OCI-LY1 (cell line): Measurements from ENCODE around the gene CDC45.

Experiments used
- EZH2 ChIP-seq: fragments of 200-600 bp; sonication (generic), shearing (Covaris generic); IDR thresholded peaks from 2 replicates; pipeline ENCODE4 v1.8.0; 2017; ENCODE audit warnings: borderline replicate concordance, mixed run types, mild to moderate bottlenecking, antibody characterized with exemption, low read length, moderate library complexity, mixed read lengths
- TF ChIP-seq, protein P1 (sequence below): fragments of 200-600 bp; sonication (generic), shearing (Covaris generic); IDR thresholded peaks from 2 replicates; pipeline ENCODE4 v1.5.1; 2017; ENCODE audit warnings: mild to moderate bottlenecking, antibody characterized with exemption, low read length, moderate library complexity, mixed read lengths

DNA sequence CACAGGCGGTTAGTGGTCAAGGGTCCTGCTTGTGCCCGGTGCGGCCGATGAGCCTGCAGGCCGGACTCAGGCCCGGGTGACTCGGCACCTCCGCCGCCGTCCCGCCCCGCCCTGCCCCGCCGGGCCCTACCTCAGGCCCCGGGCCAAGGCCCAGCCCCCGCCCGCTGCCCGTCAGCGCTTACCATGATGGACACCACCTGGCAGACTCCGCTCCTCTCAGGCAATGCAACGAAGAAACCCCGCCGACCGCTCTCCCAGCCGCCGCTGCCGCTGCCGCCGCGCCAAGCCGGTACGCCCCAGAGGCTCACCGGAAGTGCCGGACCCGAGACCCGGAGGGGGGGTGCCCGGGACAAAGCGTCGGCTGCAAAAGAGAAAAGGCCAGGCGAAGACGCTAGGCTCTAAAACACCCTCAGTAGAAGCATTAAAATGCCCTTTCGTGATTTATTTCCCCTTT, 792 bp upstream of the CDC45 start, which contains the start of gene UFD1:
- TF ChIP-seq EZH2 = no peak
- TF ChIP-seq, protein P1, sequence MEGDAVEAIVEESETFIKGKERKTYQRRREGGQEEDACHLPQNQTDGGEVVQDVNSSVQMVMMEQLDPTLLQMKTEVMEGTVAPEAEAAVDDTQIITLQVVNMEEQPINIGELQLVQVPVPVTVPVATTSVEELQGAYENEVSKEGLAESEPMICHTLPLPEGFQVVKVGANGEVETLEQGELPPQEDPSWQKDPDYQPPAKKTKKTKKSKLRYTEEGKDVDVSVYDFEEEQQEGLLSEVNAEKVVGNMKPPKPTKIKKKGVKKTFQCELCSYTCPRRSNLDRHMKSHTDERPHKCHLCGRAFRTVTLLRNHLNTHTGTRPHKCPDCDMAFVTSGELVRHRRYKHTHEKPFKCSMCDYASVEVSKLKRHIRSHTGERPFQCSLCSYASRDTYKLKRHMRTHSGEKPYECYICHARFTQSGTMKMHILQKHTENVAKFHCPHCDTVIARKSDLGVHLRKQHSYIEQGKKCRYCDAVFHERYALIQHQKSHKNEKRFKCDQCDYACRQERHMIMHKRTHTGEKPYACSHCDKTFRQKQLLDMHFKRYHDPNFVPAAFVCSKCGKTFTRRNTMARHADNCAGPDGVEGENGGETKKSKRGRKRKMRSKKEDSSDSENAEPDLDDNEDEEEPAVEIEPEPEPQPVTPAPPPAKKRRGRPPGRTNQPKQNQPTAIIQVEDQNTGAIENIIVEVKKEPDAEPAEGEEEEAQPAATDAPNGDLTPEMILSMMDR = no peak
